ENCODE data around the gene CNN2.
A peak's percentile ranks its signal among the peaks of the same experiment; 100 is the strongest.
"Not testable (repeated sequence)": the region's sequence is repeated elsewhere in the genome, so short reads cannot be mapped to it uniquely, and the experiment has no call there.

Gene CNN2

GRCh38 chr19:1010586-1011510 is 15.6 kb upstream of the CNN2 start:
- no peak for DNase-seq (ENCODE audit: low read depth in 2 of 2)

DNA sequence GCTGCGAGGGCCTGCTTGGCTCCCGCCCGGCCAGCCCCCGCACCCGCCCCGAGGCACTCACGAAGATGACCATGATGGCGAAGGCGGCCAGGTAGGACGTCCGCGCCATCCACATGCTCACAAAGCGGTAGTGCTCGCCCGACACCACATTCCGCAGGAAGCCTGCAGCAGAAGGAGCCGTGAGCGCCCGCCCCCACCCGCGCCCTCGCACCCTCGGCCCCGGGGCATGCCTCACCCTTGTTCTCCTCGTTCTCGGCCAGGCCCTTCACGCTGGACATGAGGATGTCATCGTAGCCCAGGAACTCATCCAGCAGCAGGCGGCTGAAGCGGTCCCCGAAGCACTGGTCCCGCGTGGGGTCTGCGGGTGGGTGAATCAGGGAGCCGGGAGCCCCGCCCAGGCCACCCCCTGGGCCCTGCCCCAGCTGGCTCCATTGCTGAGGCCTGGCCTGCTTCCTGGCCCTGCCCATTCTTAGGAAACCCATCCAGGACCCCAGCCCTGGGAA is 14.5 kb upstream of the CNN2 start:
- DNase-seq (ENCODE audit: low read depth in 2 of 2) = no peak

DNA sequence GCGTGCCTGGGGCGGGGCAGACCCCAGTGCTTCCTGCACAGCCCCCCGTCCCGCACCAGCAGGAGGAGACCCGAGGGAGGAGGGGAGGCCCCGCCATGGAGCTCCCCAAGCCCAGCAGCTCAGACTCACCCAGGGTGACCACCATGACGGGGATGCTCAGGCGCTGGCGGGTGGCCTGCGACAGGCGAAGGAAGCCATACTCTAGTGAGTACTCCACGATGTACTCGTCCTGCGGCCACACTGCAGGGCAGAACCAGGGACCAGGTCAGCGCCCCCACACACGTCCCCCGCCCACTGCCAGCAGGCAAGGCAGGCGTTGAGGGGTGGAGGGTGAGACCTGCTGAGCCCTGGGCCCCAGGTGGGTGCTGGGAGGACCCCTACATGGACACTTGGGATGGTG is 14.1 kb upstream of the CNN2 start:
- no peak for DNase-seq (ENCODE audit: low read depth in 2 of 2)

DNA sequence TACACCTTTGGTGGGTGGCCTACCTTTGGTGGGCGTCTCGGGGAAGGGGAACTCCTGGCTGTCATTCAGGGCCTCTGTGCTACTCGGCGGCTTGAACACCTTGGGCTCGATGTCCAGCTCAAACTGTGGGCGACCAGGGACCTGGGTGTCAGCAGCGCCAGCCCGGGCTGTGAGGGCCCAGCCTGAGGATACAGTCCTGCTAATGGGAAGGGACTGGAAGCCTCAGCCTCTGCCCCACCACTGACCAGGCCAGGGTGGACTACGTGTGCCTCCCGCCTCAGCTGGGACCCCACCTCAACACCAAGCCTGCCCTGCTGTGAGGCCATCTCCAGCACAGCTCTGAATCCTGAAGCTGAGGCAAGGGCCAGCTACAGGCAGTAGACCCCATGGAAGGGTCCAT is 13.2 kb upstream of the CNN2 start:
- no peak for DNase-seq (ENCODE audit: low read depth in 2 of 2)

DNA sequence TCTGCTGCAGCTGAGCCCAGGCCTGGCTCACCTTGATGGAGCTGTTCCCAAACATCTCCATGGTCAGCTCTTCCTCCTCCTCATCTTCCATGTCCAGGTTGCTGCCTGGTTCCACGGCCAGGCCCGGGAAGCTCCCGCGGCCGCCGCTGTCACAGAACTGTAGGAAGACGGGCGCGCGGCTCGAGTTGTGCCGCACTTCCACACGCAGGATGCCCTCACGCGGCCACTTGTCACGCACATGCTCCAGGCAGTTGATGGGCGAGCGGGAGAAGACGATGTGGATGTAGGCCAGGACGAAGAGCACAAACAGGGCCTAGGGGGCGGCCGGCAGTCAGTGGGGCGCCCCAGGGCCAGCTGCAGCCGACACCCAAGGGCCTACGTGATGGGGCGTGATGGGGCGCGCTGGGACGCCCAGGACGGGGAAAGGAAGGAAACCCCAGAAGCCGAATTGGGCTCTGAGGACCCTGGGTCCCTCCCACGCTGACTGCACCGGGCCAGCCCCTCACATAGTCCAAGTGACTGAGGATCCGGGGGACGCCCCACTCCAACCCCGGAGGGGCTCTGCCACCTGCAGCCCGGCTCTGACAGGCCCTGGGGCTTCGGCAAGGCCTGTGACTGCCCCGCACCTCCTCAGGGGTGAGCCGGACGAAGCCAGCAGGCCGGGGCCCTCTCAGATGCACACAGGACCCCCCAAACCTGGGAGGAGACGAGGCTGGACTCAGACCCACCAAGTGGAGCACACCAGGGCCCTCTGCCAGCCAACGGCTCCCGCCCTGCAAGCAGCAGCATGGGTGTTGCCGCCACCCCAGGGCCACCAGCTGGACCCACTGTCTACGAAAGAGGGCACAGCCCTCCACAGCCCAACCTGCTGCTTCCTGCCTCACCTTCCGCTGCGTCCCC is 12.0 kb upstream of the CNN2 start:
- no peak for DNase-seq (ENCODE audit: low read depth in 2 of 2)

DNA sequence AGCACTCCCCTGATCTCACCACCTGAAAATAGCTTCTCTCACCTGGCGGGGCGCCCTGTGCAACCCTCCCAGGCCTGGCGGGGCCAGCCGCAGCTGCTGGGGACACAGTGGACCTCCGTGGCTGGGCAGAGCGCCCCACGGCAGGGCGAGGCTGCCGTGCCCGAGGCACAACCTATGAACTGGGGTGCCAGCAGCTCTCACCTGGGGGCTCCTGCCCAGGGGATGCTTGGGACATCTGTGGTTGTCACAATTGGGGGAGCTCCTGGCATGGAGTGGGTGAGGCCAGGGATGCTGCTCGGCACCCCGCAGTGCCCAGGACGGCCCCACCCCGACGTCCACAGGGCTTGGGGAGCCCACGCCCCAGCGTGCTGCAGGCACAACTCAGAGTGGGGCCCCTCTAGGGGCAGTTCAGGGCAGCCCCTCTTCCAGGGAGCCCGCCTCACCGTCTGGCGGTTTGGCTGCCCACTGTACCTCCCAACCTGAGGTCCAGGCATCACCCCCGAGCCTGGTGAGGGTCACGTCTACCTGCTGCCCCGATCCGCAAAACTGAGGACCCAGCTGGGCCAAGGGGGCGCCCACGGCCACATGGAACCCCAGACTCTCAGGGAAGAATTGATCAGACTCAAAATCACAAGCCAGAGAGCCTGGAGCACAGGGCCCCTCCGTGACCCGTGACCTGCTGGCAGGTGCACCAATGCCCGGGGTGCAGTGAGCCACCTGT is 11.2 kb upstream of the CNN2 start:
- DNase-seq (ENCODE audit: low read depth in 2 of 2) = no peak

DNA sequence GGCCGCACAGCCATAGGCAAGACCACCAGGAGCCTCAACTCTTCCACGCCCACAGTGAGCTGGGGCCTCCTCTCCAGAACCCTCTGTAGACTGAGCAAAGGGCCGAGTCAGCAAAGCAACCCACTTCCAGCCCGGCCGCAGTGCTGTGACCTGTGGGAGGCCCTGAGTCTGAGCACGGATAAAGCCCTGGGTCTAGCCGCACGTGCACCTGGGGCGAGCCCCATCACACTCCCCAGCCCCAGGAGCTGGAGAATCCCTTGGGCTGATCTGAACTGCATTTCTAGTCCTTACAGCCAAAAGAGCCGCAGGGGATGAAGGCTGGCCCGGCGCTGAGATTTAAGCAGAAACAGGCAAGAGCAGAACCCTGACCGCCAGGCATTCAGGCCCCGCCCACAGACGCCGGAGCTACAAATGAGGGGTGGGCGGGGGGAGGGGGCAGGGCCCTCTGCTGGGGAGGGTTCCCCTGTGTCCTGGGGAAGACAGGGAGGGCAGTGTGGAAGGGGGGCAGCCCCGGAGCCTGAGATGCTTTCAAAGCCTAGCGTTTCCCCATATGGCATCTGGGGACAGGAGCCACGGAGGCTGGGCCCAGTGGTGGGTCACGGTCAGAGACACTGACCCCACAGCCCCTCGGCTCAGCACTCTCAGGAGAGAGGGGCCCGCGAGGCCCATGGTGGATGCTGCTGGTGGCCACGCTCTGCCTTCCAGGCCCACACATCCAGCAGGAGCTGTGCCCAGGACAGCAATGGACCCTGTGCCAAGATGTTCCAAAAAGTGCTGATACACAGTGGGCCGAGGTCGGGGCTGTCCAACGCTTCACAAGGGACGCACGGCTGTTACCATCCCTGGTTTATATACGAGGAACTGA is 10.4 kb upstream of the CNN2 start:
- DNase-seq (ENCODE audit: low read depth in 2 of 2) = no peak

DNA sequence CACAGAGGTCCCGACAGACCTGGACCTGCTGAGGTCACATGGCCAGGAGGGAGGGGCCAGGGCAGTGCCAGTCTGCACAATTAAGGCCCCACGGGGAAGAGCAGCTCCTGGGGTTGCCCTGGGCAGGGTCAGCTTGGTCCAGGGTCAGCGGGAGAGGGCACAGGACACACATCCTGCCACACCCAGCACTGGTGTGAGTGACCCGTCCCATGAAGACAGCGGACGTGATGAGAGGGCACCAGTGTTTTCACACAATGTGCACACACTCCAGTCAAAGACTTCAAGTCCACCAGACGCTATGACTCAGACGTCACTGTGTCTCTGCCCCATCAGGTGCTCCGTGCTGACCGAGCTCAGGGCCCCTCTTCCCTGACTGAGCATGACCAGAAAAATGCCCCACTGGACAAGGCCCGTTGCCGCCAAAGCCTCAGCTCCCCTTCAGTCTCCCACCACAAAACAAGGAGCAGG is 9.7 kb upstream of the CNN2 start:
- DNase-seq (ENCODE audit: low read depth in 2 of 2) = no peak

DNA sequence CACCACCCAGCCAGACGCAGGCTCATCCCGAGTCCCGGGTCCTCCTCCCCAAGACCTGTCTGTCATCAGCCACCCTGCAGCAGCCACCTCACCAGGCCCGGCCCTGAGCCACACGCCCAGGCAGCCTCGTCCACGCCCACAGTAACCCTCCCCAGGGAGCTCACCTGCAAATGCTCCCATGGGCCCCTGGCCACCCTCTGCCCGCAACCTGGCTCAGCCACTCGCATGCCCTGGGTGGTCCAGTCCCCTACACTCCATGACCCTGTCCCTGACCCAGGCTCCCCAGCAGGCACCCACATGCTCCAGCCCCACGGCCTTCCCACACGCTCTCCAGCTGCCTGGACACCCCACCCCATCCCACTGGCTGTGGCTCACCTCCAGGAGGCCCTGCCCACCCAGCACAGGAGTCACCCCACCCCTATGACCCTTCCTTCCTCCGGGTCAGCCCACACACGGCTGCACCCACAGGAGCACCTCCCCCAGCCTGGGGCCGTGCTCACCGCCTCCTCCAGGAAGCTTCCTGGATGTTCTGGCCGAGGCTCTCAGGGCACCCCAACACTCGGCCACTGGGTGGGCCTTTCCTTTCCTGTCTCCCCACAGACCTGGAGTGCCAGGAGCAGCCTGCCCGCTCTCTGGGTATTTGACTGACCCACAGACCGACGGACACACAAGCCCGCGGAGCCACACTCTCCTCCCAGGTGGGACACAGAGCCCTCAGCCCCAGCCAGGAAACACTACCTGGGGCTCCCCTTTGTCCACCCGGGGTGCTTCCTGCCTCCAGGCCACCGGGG is 9.1 kb upstream of the CNN2 start:
- no peak for DNase-seq (ENCODE audit: low read depth in 2 of 2)

DNA sequence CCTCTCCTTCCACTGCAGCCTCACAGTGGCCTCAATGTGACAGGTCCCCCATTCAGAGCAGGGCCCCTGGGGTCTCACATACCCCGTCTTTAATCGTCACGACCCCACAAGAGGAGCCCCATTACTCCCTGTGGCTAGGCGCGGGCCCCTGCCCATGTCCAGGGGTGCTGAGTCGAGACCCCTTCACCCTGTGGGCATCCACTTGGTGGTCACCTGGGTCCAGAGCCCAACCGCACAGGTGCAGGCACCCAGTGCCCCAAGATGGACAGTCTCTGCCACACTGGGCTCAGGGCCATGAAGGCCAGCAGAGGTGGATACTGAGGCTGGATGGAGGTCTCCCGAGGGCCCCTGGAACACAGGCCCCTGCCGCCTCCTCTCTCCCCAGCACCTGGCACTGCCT is 8.5 kb upstream of the CNN2 start:
- DNase-seq (ENCODE audit: low read depth in 2 of 2) = no peak

GRCh38 chr19:1018393-1018792 is 8.0 kb upstream of the CNN2 start:
- DNase-seq (ENCODE audit: low read depth in 2 of 2) = no peak

- no peak for DNase-seq (ENCODE audit: low read depth in 2 of 2)
These were observed 7.3 kb upstream of the CNN2 start for GRCh38 chr19:1018932-1019615.

DNA sequence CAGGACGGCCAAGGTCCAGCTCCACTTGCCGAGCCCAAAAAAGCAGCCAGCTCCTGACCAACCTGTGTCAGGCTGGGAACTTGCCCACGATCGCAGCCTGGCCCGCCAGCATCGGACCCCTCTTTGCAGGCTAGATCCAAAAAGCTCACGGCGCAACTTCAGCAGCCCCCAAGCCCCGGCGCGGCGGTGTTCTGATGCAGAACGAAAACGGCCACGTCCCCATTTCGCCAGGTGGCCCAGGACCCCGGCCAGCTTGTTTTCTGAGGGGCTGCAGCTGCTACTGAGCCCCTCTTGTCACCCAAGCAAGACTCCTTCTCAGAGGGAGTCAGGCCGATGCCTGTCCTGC is 6.8 kb upstream of the CNN2 start:
- no peak for DNase-seq (ENCODE audit: low read depth in 2 of 2)

GRCh38 chr19:1019980-1020867 is 6.2 kb upstream of the CNN2 start:
- DNase-seq (ENCODE audit: low read depth in 2 of 2) = no peak

DNA sequence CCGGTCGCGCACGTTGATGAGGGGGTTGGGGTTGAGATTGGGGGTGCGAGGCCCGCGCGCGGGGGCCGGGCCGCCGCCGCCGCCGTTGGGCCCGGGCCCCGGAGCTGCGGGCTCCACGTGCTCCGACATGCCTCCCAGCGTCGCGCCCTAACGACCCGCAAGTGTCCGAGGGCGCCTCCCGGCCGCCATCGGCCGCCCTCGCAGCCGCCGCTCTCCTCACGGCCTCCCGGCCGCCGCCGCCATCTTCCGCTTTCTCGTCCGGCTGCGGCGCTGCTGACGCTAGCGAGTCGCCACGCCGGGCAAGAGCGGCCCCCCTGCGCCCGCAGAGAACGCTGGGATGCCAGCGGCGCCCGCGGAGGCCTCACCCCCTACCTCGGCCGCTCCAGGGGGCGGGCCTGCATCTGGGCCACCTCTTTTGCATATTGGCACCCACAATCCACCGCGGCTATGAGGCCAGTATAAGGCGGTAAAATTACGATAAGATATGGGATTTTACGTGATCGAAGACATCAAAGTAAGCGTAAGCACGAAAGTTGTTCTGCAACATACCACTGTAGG is 5.5 kb upstream of the CNN2 start, which contains the start of gene TMEM259:
TSS of gene TMEM259 (minus strand) at position 256 of the 558 bp plus-strand sequence. CDS start at position 129, 127 bp downstream.
- DNase-seq (ENCODE audit: low read depth in 2 of 2) = peak; percentile 95 to 96

GRCh38 chr19:1023883-1024188 is 2.6 kb upstream of the CNN2 start:
- DNase-seq (ENCODE audit: low read depth in 2 of 2) = not testable (repeated sequence)

DNA sequence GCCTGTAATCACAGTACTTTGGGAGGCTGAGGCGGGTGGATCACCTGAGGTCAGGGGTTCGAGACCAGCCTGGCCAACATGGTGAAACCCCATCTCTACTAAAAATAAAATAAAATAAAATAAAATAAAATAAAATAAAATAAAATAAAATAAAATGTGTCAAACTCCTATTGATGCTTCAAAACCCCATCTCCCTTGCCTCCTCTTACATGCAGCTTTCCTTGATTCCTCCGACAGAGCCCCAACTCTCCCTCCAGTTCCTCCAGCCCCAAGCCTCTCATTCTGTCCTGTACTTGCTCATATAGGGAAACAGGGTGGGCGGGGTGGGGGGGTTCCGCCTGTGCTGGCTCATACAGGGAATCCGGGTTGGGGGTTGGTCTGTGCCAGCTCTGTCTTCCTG is 1.3 kb upstream of the CNN2 start:
- DNase-seq (ENCODE audit: low read depth in 2 of 2) = not testable (repeated sequence)

Measured in fibroblast of skin of left biceps (primary cell).